ENCODE results near the gene FABP7.

GRCh38 chr6:122752459-122752858, 27.1 kb upstream of the FABP7 start:
- TF ChIP-seq POLR2AphosphoS5 (IDR thresholded peaks at IDR 0.05): no peak
- TF ChIP-seq CTCF (IDR thresholded peaks at IDR 0.05): no peak
- no peak for TF ChIP-seq POLR2A (IDR thresholded peaks at IDR 0.05; ENCODE audit: low read depth)

Measured in esophagus muscularis mucosa (tissue), 3 donors.